HCT116 (cell line): Measurements from ENCODE around the gene TGOLN2. TPM values are rescaled to one million over a fixed set of nuclear protein-coding genes. Genes with fewer than 3 reads are reported as not detected.

ENCODE experiments used
- ATAC-seq: fragments of 200-7000 bp; cut with Tn5 transposase; 2 replicates; pipeline ENCODE4 v1.9.1; 2020; ENCODE audit warnings: mild to moderate bottlenecking, moderate library complexity
- BruUV-seq: library from RNA; stranded (reverse); fragments of 400-500 nt; replicated peaks from 2 replicates; lab custom pipeline; 2021; lab: Mats Ljungman, UMichigan
- CTCF ChIA-PET: fragments of 300-600 bp; sonication (Branson Sonifier 250); formaldehyde crosslinking; loops from one replicate; lab custom pipeline; 2021; ENCODE audit warnings: antibody characterized with exemption; lab: Charles Lee
- POLR2A ChIA-PET: fragments of 300-600, 350-600 bp; sonication (Branson Sonifier 250); formaldehyde crosslinking; loops from one replicate; lab custom pipeline; 2021; ENCODE audit warnings: antibody characterized with exemption; lab: Charles Lee
- RAD21 ChIA-PET, 2 experiments: fragments of 300-600 bp; sonication (Branson Sonifier 250); formaldehyde crosslinking; loops; one replicate each; lab custom pipeline; 2023; ENCODE audit warnings: low total read pairs in 2 of 2; ENCODE audit not compliant: uncharacterized antibody in 2 of 2, unreplicated experiment in 2 of 2, low non-redundant PET in 1 of 2; lab: Charles Lee
- DNase-seq: peaks from one replicate; pipeline ENCODE4 v3.0.0-alpha.2; 2010; ENCODE audit warnings: low read depth, low spot score
- H2AFZ ChIP-seq: fragments of 200-600 bp; shearing (Covaris generic), sonication (generic); 2 replicates; pipeline ENCODE4 v1.6.1; 2017; ENCODE audit warnings: low read depth, mixed run types, mixed read lengths, antibody characterized with exemption, low read length; ENCODE audit not compliant: poor library complexity, severe bottlenecking
- H3K27ac ChIP-seq: 2 replicates; pipeline ENCODE4 v1.5.1; 2012; ENCODE audit warnings: low read depth, low read length
- H3K27me3 ChIP-seq: fragments of 200-600 bp; sonication (generic); 2 replicates; pipeline ENCODE4 v1.6.1; 2016; ENCODE audit warnings: mixed run types, low read length, mixed read lengths; ENCODE audit not compliant: insufficient read depth
- H3K36me3 ChIP-seq, 2 experiments: fragments of 200-500 bp in 1 of 2; fragments of 200-600 bp in 1 of 2; sonication (Bioruptor generic) in 1 of 2; sonication (generic) in 1 of 2; 2 replicates each; pipeline versions ENCODE4 v1.5.1 to v1.6.1; 2014 to 2016; ENCODE audit warnings: low read length in 2 of 2, inconsistent platforms in 1 of 2, mixed read lengths in 1 of 2, mixed run types in 1 of 2; ENCODE audit not compliant: insufficient read depth in 2 of 2, control insufficient read depth in 1 of 2
- H3K4me1 ChIP-seq, 2 experiments: fragments of 200-600 bp in 1 of 2; sonication (generic) in 1 of 2; 2 replicates each; pipeline versions ENCODE4 v1.5.1 to v1.6.1; 2012 to 2017; ENCODE audit warnings: low read length in 2 of 2, inconsistent platforms in 1 of 2, mild to moderate bottlenecking in 1 of 2, mixed read lengths in 1 of 2, mixed run types in 1 of 2, moderate library complexity in 1 of 2; ENCODE audit not compliant: insufficient read depth in 2 of 2, control insufficient read depth in 1 of 2
- H3K4me2 ChIP-seq: fragments of 200-600 bp; sonication (generic); 2 replicates; pipeline ENCODE4 v1.6.1; 2017; ENCODE audit warnings: mixed run types, low read length, mixed read lengths
- H3K4me3 ChIP-seq, 2 experiments: fragments of 200-600 bp in 1 of 2; sonication (generic) in 1 of 2; replicated peaks in 1 of 2; 2 replicates each; pipeline ENCODE4 v1.5.1; 2011 to 2016; ENCODE audit warnings: low read length in 2 of 2, control low read depth in 1 of 2, low read depth in 1 of 2, mild to moderate bottlenecking in 1 of 2, mixed read lengths in 1 of 2, mixed run types in 1 of 2
- H3K79me2 ChIP-seq: fragments of 200-600 bp; sonication (generic); 2 replicates; pipeline ENCODE4 v1.6.1; 2017; ENCODE audit warnings: mild to moderate bottlenecking, mixed run types, low read length, moderate library complexity, mixed read lengths; ENCODE audit not compliant: insufficient read depth
- H3K9ac ChIP-seq: fragments of 200-600 bp; sonication (generic); 2 replicates; pipeline ENCODE4 v1.6.1; 2016; ENCODE audit warnings: low read length, mixed read lengths
- H3K9me2 ChIP-seq: fragments of 200-600 bp; sonication (generic), shearing (Covaris generic); 2 replicates; pipeline ENCODE4 v1.6.1; 2017; ENCODE audit warnings: mixed run types, mild to moderate bottlenecking, moderate library complexity; ENCODE audit not compliant: insufficient read depth
- H3K9me3 ChIP-seq, 2 experiments: fragments of 200-500 bp in 1 of 2; fragments of 200-600 bp in 1 of 2; sonication (Bioruptor generic) in 1 of 2; sonication (generic) in 1 of 2; 2 replicates each; pipeline ENCODE4 v1.6.1; 2014 to 2017; ENCODE audit warnings: low read length in 2 of 2, mixed read lengths in 2 of 2, inconsistent platforms in 1 of 2, low read depth in 1 of 2, mild to moderate bottlenecking in 1 of 2, mixed run types in 1 of 2, moderate library complexity in 1 of 2; ENCODE audit not compliant: control insufficient read depth in 1 of 2, insufficient read depth in 1 of 2
- H4K20me1 ChIP-seq: fragments of 200-600 bp; sonication (generic), shearing (Covaris generic); 2 replicates; pipeline ENCODE4 v1.6.1; 2017; ENCODE audit warnings: mixed run types, mild to moderate bottlenecking, moderate library complexity; ENCODE audit not compliant: insufficient read depth
- ATF3 ChIP-seq: IDR thresholded peaks from 2 replicates; pipeline ENCODE4 v1.6.1; 2012
- CBX3 ChIP-seq: IDR thresholded peaks from 2 replicates; pipeline ENCODE4 v1.6.1; 2012; ENCODE audit warnings: low read depth
- EZH2phosphoT487 ChIP-seq: fragments of 200-600 bp; IDR thresholded peaks from 2 replicates; pipeline ENCODE4 v1.6.1; 2018; ENCODE audit warnings: antibody characterized with exemption, borderline replicate concordance
- FOSL1 ChIP-seq: IDR thresholded peaks from 2 replicates; pipeline ENCODE4 v1.6.1; 2012; ENCODE audit warnings: low read depth
- MAX ChIP-seq: IDR thresholded peaks from 2 replicates; pipeline ENCODE4 v1.6.1; 2012
- POLR2A ChIP-seq: IDR thresholded peaks from 2 replicates; pipeline ENCODE4 v1.7.0; 2011; ENCODE audit warnings: borderline replicate concordance; ENCODE audit not compliant: insufficient read depth, insufficient read length; ENCODE audit errors: extremely low read depth
- POLR2AphosphoS5 ChIP-seq: IDR thresholded peaks from 2 replicates; pipeline ENCODE4 v1.6.1; 2011; ENCODE audit warnings: mild to moderate bottlenecking, low read depth, low read length, moderate library complexity
- RAD21 ChIP-seq: IDR thresholded peaks from 2 replicates; pipeline ENCODE4 v1.6.1; 2012; ENCODE audit warnings: low read depth, mild to moderate bottlenecking
- REST ChIP-seq: IDR thresholded peaks from 2 replicates; pipeline ENCODE4 v1.6.1; 2012; ENCODE audit warnings: low read depth
- SIN3A ChIP-seq: IDR thresholded peaks from 2 replicates; pipeline ENCODE4 v1.6.1; 2012; ENCODE audit warnings: low read depth
- ZFX ChIP-seq: fragments of 450-650 bp; IDR thresholded peaks from 2 replicates; pipeline ENCODE4 v1.6.1; 2017
- ZNF274 ChIP-seq: fragments of 200-500 bp; sonication (Bioruptor generic); IDR thresholded peaks from 2 replicates; pipeline ENCODE4 v1.6.1; 2014; ENCODE audit warnings: mild to moderate bottlenecking, low read depth, low read length, inconsistent platforms
- intact Hi-C: fragments of 100-400 bp; cut with micrococcal nuclease; formaldehyde crosslinking; loops from 2 replicates; pipeline ENCODE4 v1.10.0; 2022
- total RNA-seq: library from RNA; stranded (reverse); gene quantifications from one replicate; pipeline ENCODE4 v1.2.1, GENCODE V29; 2021; ENCODE audit not compliant: unreplicated experiment

TGOLN2 gene
- total RNA-seq, 1 experiment from 2014 or later, result 43.2 TPM

- no peaks in the 10 kb centered on the region for H4K20me1 ChIP-seq
- no peak for DNase-seq
- H3K79me2 ChIP-seq, result no peaks in the 10 kb centered on the region
- CTCF ChIA-PET, result interaction anchor here (0.9 to 2.6 kb wide), 2 partner anchors 10 to 118 kb away, joined by 3 to 10 read pairs; no protein-coding TSS in a partner anchor
- RAD21 ChIA-PET, result no interaction called here
- no peaks in the 10 kb centered on the region for H3K36me3 ChIP-seq
- no peak overlapping the region for H3K27ac ChIP-seq
- TF ChIP-seq CBX3 (no peak), REST (no peak), ATF3 (no peak), POLR2AphosphoS5 (no peak), RAD21 (no peak), POLR2A (no peak), SIN3A (no peak), MAX (no peak), ZNF274 (no peak), EZH2phosphoT487 (no peak), ZFX (no peak), FOSL1 (no peak)
- TF ChIP-seq, all 23 proteins: peak for 0
- Histone ChIP-seq H3K4me1 (peaks cover 6 to 8% of the 10 kb centered on the region in 2 experiments), H3K9me2 (no peaks in the 10 kb centered on the region), H3K27me3 (no peaks in the 10 kb centered on the region; the same call in 1 of the 2 replicates), H3K9ac (no peak overlapping the region), H3K9me3 (no peaks in the 10 kb centered on the region), H3K4me2 (no peak overlapping the region), H2AFZ (no peak overlapping the region), H3K4me3 (no peak overlapping the region)
- intact Hi-C loops, result no loop called here
- no TSS peak for BruUV-seq
- POLR2A ChIA-PET, result no interaction called here
- no peak for ATAC-seq
These were observed 51.7 kb downstream of the TGOLN2 start for GRCh38 chr2:85275984-85276540.
